GM21447 (cell line): Measurements from ENCODE around the gene DOK4.

Experiments
- ATAC-seq: cut with Tn5 transposase; IDR thresholded peaks from one replicate; pipeline ENCODE4 v1.9.1; 2021; ENCODE audit not compliant: unreplicated experiment

The DOK4 gene

GRCh38 chr16:57478396-57479204, 7.7 kb downstream of the DOK4 start:
- ATAC-seq, result no peak

GRCh38 chr16:57477531-57478202, 8.6 kb downstream of the DOK4 start:
- ATAC-seq, result no peak

- ATAC-seq, result no peak
Observed at GRCh38 chr16:57476546-57477410, 9.5 kb downstream of the DOK4 start.

DNA sequence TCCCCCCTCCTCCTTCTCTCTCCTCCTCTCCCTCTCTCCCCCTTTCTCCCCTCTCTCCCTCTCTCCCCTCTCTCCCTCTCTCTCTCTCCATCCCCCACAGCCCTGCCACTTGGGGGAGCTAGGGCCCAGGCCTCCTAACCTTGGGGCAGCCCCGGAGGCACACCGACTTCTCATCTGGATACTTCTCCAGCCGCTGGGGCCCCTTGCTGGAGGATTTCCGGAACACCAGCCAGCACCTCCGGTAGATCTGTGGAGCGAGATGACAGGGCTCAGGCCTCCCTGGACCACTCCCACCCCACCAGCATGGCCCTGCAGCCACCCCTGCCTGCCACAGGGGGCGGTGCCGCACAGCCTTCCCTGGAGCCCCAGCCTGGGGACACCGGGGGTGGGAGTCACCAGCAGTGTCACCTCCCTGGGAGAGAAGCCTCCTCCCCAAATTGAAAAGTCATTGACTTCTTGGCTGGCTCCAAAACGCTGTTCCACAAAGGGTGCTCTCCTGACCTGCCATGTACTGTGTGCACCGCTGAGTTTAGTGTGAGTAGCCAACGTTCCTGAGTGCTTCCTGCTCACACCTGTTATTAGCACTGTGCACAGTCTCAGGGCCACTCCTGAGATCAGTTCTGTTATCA, 10.5 kb downstream of the DOK4 start:
- ATAC-seq, result peak; percentile 86

- ATAC-seq, result no peak
Observed at GRCh38 chr16:57474671-57475661, 11.3 kb downstream of the DOK4 start.

DNA sequence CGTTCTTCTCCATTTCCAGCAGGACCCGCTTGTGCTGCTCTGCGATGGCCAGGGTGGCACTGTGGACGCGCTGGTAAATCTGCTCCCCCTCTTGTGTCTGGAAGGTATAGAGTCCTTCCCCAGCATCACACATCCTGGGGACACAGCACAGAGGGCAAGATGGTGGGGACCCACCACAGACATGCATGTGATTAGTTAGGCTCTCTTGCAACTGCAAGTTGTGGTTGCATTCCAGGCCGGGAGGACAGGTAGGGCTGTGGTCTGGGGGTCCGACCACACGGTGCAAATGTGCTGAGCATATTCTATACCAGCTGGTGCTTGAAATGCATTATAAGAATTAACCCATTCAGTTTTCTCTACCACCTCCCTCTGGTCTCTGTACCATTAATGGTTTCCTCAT, 12.4 kb downstream of the DOK4 start:
- no peak for ATAC-seq

GRCh38 chr16:57473176-57473840, 13.0 kb downstream of the DOK4 start:
- no peak for ATAC-seq

DNA sequence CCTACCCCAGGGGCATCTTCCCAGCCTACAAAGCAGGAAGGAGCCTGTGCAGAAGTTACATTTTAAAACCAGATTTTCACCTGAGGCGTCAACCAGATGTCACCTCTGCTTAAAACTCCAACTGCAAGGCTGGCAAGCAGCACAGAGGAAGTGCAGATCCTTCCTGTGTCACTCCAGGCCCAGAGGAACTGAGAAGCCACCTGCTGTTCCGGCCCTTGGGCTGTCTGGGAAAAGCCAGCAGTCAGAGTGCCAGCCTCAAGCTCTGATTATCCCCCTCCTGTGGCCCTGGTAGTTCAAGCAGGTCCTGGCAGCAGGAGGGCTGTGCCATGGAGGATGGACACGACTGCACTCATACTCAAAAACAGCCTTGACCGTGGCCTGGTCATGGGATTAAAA, 13.6 kb downstream of the DOK4 start:
- no peak for ATAC-seq

GRCh38 chr16:57471852-57472664, 14.2 kb downstream of the DOK4 start:
- ATAC-seq, result no peak

- no peak for ATAC-seq
Observed at GRCh38 chr16:57471209-57471608, 15.1 kb downstream of the DOK4 start.

GRCh38 chr16:57470711-57471110, 15.6 kb downstream of the DOK4 start:
- no peak for ATAC-seq

DNA sequence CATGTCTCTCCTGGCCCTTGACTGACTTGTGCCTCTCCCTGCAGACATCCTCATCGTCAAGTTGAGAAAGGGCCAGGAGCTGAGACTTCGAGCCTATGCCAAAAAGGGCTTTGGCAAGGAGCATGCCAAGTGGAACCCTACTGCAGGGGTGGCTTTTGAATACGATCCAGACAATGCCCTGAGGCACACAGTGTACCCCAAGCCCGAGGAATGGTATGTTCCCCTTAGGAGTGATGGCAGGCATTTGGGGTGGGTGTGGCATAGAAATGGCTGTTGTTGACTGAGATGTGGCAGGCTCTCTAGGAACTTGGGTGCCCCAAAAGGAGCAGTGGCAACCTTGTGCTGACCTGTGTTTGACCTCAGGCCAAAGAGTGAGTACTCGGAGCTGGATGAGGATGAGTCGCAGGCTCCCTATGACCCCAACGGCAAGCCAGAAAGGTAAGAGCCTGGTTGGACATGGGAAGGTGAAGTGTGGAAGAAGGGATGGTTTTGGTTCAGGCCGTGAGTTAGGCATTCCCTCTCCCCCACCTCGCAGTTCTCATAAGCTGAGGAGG, 16.3 kb downstream of the DOK4 start:
- no peak for ATAC-seq

DNA sequence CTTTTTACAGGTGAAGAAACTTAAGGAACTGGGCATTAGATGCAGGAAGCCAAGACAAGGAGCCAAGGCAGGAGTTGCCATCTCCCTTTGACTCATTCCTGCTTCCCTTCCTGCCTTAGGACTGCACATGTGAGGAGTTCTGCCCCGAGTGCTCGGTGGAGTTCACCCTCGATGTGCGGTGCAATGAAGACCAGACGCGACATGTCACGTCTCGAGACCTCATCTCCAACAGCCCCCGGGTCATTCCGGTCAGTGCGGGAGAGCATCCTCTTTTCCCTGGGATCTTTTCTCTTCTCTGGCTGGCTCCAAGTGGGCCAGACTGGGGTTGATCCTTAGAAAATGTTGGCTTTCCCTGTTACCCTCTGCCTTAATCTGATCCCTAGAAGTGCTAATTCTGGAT, 17.2 kb downstream of the DOK4 start:
- ATAC-seq, result no peak

- no peak for ATAC-seq
Observed at GRCh38 chr16:57468346-57468745, 17.9 kb downstream of the DOK4 start.

- no peak for ATAC-seq
Observed at GRCh38 chr16:57464523-57464922, 21.8 kb downstream of the DOK4 start.

DNA sequence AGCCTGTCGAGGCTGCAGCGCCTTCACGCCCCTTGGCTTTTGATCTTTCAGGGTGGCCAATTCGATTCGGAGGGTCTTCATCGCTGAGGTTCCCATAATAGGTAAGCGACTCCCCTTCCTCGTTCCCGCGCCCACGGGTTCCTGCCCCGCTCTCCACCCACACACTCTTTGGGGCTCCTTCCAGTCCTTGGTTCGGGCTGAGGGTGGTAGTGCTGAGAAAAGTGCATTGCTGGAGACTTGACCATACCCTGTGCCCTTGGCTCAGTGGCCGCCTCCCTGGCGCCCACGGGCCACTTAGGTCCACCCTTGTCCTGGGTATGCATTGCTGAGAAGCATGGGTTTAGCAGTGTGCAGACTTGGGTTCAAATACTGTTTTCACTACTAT, 23.3 kb downstream of the DOK4 start:
- ATAC-seq, result no peak

- peak; percentile 82 for ATAC-seq
Observed at GRCh38 chr16:57462209-57462977, 23.9 kb downstream of the DOK4 start, which contains the start of gene POLR2C. Gene POLR2C (plus strand): TSS chr16:57462679. CDS start chr16:57462725, 46 bp downstream.
